ENCODE results near the gene PDE11A. TPM values are rescaled to one million over a fixed set of nuclear protein-coding genes. Genes with fewer than 3 reads are reported as not detected.

The PDE11A gene
- total RNA-seq, 1 donor = under 0.01 TPM

GRCh38 chr2:177595126-177595845 lies 477.3 kb downstream of the PDE11A start:
- Histone ChIP-seq H3K4me3 (ENCODE audit: low read length) (no peak overlapping the region), H3K9me3 (ENCODE audit: low read depth, low read length) (no peaks in the 10 kb centered on the region), H3K4me1 (ENCODE audit: insufficient read depth, low read length) (no peaks in the 10 kb centered on the region), H3K27me3 (ENCODE audit: insufficient read depth, low read length) (no peaks in the 10 kb centered on the region)

GRCh38 chr2:177593402-177593801 lies 479.2 kb downstream of the PDE11A start:
- Histone ChIP-seq H3K4me3 (ENCODE audit: low read length) (no peak overlapping the region), H3K4me1 (ENCODE audit: insufficient read depth, low read length) (no peaks in the 10 kb centered on the region), H3K9me3 (ENCODE audit: low read depth, low read length) (no peaks in the 10 kb centered on the region), H3K27me3 (ENCODE audit: insufficient read depth, low read length) (no peaks in the 10 kb centered on the region)

- Histone ChIP-seq H3K4me1 (ENCODE audit: insufficient read depth, low read length) (no peaks in the 10 kb centered on the region), H3K27me3 (ENCODE audit: insufficient read depth, low read length) (no peaks in the 10 kb centered on the region), H3K4me3 (ENCODE audit: low read length) (no peak overlapping the region), H3K9me3 (ENCODE audit: low read depth, low read length) (no peaks in the 10 kb centered on the region)
Measured at GRCh38 chr2:177592945-177593344, 479.6 kb downstream of the PDE11A start.

GRCh38 chr2:177592397-177592796 lies 480.2 kb downstream of the PDE11A start:
- no peaks in the 10 kb centered on the region for H3K27me3 ChIP-seq (ENCODE audit: insufficient read depth, low read length)
- no peak overlapping the region for H3K4me3 ChIP-seq (ENCODE audit: low read length)
- H3K9me3 ChIP-seq (ENCODE audit: low read depth, low read length) = no peaks in the 10 kb centered on the region
- no peaks in the 10 kb centered on the region for H3K4me1 ChIP-seq (ENCODE audit: insufficient read depth, low read length)

GRCh38 chr2:177589186-177589585 lies 483.4 kb downstream of the PDE11A start:
- H3K27me3 ChIP-seq (ENCODE audit: insufficient read depth, low read length) = no peaks in the 10 kb centered on the region
- no peaks in the 10 kb centered on the region for H3K4me1 ChIP-seq (ENCODE audit: insufficient read depth, low read length)
- H3K9me3 ChIP-seq (ENCODE audit: low read depth, low read length) = no peaks in the 10 kb centered on the region
- no peak overlapping the region for H3K4me3 ChIP-seq (ENCODE audit: low read length)

- no peaks in the 10 kb centered on the region for H3K27me3 ChIP-seq (ENCODE audit: insufficient read depth, low read length)
- no peaks in the 10 kb centered on the region for H3K4me1 ChIP-seq (ENCODE audit: insufficient read depth, low read length)
- no peaks in the 10 kb centered on the region for H3K9me3 ChIP-seq (ENCODE audit: low read depth, low read length)
- H3K4me3 ChIP-seq (ENCODE audit: low read length) = no peak overlapping the region
Measured at GRCh38 chr2:177588671-177589070, 483.9 kb downstream of the PDE11A start.

GRCh38 chr2:177587371-177587770 lies 485.2 kb downstream of the PDE11A start:
- no peaks in the 10 kb centered on the region for H3K27me3 ChIP-seq (ENCODE audit: insufficient read depth, low read length)
- H3K9me3 ChIP-seq (ENCODE audit: low read depth, low read length) = no peaks in the 10 kb centered on the region
- no peak overlapping the region for H3K4me3 ChIP-seq (ENCODE audit: low read length)
- H3K4me1 ChIP-seq (ENCODE audit: insufficient read depth, low read length) = no peaks in the 10 kb centered on the region

GRCh38 chr2:177586154-177586553 lies 486.4 kb downstream of the PDE11A start:
- H3K4me1 ChIP-seq (ENCODE audit: insufficient read depth, low read length) = no peaks in the 10 kb centered on the region
- H3K9me3 ChIP-seq (ENCODE audit: low read depth, low read length) = no peaks in the 10 kb centered on the region
- no peaks in the 10 kb centered on the region for H3K27me3 ChIP-seq (ENCODE audit: insufficient read depth, low read length)
- no peak overlapping the region for H3K4me3 ChIP-seq (ENCODE audit: low read length)

GRCh38 chr2:177585234-177585863 lies 487.2 kb downstream of the PDE11A start:
- Histone ChIP-seq H3K4me3 (ENCODE audit: low read length) (no peak overlapping the region), H3K27me3 (ENCODE audit: insufficient read depth, low read length) (no peaks in the 10 kb centered on the region), H3K4me1 (ENCODE audit: insufficient read depth, low read length) (no peaks in the 10 kb centered on the region), H3K9me3 (ENCODE audit: low read depth, low read length) (no peaks in the 10 kb centered on the region)

- Histone ChIP-seq H3K4me3 (ENCODE audit: low read length) (no peak overlapping the region), H3K9me3 (ENCODE audit: low read depth, low read length) (no peaks in the 10 kb centered on the region), H3K27me3 (ENCODE audit: insufficient read depth, low read length) (no peaks in the 10 kb centered on the region), H3K4me1 (ENCODE audit: insufficient read depth, low read length) (no peaks in the 10 kb centered on the region)
Measured at GRCh38 chr2:177584030-177584692, 488.4 kb downstream of the PDE11A start.

- H3K9me3 ChIP-seq (ENCODE audit: low read depth, low read length) = no peaks in the 10 kb centered on the region
- no peak overlapping the region for H3K4me3 ChIP-seq (ENCODE audit: low read length)
- H3K27me3 ChIP-seq (ENCODE audit: insufficient read depth, low read length) = no peaks in the 10 kb centered on the region
- H3K4me1 ChIP-seq (ENCODE audit: insufficient read depth, low read length) = no peaks in the 10 kb centered on the region
Measured at GRCh38 chr2:177582000-177582399, 490.6 kb downstream of the PDE11A start.

- Histone ChIP-seq H3K4me3 (ENCODE audit: low read length) (no peak overlapping the region), H3K9me3 (ENCODE audit: low read depth, low read length) (no peaks in the 10 kb centered on the region), H3K27me3 (ENCODE audit: insufficient read depth, low read length) (no peaks in the 10 kb centered on the region), H3K4me1 (ENCODE audit: insufficient read depth, low read length) (no peaks in the 10 kb centered on the region)
Measured at GRCh38 chr2:177579486-177580036, 493.0 kb downstream of the PDE11A start.

- no peaks in the 10 kb centered on the region for H3K27me3 ChIP-seq (ENCODE audit: insufficient read depth, low read length)
- H3K9me3 ChIP-seq (ENCODE audit: low read depth, low read length) = no peaks in the 10 kb centered on the region
Measured at GRCh38 chr2:177578454-177578853, 494.1 kb downstream of the PDE11A start.

GRCh38 chr2:177577075-177577474 lies 495.5 kb downstream of the PDE11A start:
- H3K9me3 ChIP-seq (ENCODE audit: low read depth, low read length) = no peaks in the 10 kb centered on the region
- no peaks in the 10 kb centered on the region for H3K27me3 ChIP-seq (ENCODE audit: insufficient read depth, low read length)
- no peak overlapping the region for H3K4me3 ChIP-seq (ENCODE audit: low read length)
- H3K4me1 ChIP-seq (ENCODE audit: insufficient read depth, low read length) = no peaks in the 10 kb centered on the region

More at GRCh38 chr2:177578454-177578853, 494.1 kb downstream of the PDE11A start:
- Histone ChIP-seq H3K4me3 (ENCODE audit: low read length) (no peak overlapping the region), H3K4me1 (ENCODE audit: insufficient read depth, low read length) (no peaks in the 10 kb centered on the region)

- Histone ChIP-seq H3K4me3 (ENCODE audit: low read length) (no peak overlapping the region), H3K4me1 (ENCODE audit: insufficient read depth, low read length) (no peaks in the 10 kb centered on the region), H3K27me3 (ENCODE audit: insufficient read depth, low read length) (no peaks in the 10 kb centered on the region), H3K9me3 (ENCODE audit: low read depth, low read length) (no peaks in the 10 kb centered on the region)
Measured at GRCh38 chr2:177575358-177575757, 497.2 kb downstream of the PDE11A start.
